ENCODE measurements around the gene VAV3.
A peak's percentile ranks its signal among the peaks of the same experiment; 100 is the strongest.
"Not testable (repeated sequence)": the region's sequence is repeated elsewhere in the genome, so short reads cannot be mapped to it uniquely, and the experiment has no call there.

The VAV3 gene

GRCh38 chr1:107766533-107766932, 198.4 kb downstream of the VAV3 start:
- no peak for TF ChIP-seq Cebpa-rat (IDR thresholded peaks at IDR 0.05)
- Histone ChIP-seq H3K27ac (no peak overlapping the region), H3K4me3 (no peak overlapping the region), H4K20me1 (no peaks in the 10 kb centered on the region), H3K9ac (no peak overlapping the region), H3K4me2 (no peak overlapping the region), H3K27me3 (no peaks in the 10 kb centered on the region), H3K9me3 (replicated peaks in 1 of 11) (no peaks in the 10 kb centered on the region), H3K36me3 (peaks cover 42 to 98% (median 92%) of the 10 kb centered on the region in 11 experiments), H3K4me1 (no peaks in the 10 kb centered on the region)

GRCh38 chr1:107762751-107763390, 202.1 kb downstream of the VAV3 start:
- H3K27ac ChIP-seq: no peak overlapping the region
- H4K20me1 ChIP-seq: no peaks in the 10 kb centered on the region
- H3K36me3 ChIP-seq: peaks cover 24 to 95% (median 89%) of the 10 kb centered on the region in 11 experiments
- no peak overlapping the region for H3K9ac ChIP-seq
- H3K4me1 ChIP-seq: no peaks in the 10 kb centered on the region
- no peaks in the 10 kb centered on the region for H3K9me3 ChIP-seq (replicated peaks in 1 of 11)
- H3K4me2 ChIP-seq: no peak overlapping the region
- TF ChIP-seq Cebpa-rat (IDR thresholded peaks at IDR 0.05): no peak
- no peak overlapping the region for H3K4me3 ChIP-seq
- H3K27me3 ChIP-seq: no peaks in the 10 kb centered on the region

GRCh38 chr1:107760065-107760464, 204.9 kb downstream of the VAV3 start:
- Histone ChIP-seq H3K27ac (no peak overlapping the region), H3K9ac (no peak overlapping the region), H3K4me2 (no peak overlapping the region), H3K36me3 (peaks cover 25 to 94% (median 83%) of the 10 kb centered on the region in 11 experiments), H3K27me3 (no peaks in the 10 kb centered on the region), H3K4me3 (no peak overlapping the region), H3K4me1 (no peaks in the 10 kb centered on the region), H3K9me3 (replicated peaks in 1 of 11) (no peaks in the 10 kb centered on the region), H4K20me1 (no peaks in the 10 kb centered on the region)
- TF ChIP-seq Cebpa-rat (IDR thresholded peaks at IDR 0.05): no peak

GRCh38 chr1:107750364-107750959, 214.5 kb downstream of the VAV3 start:
- Histone ChIP-seq H3K4me1 (peaks cover 0 to 7% (median 0%) of the 10 kb centered on the region in 10 experiments; a peak in 1 of 20 replicates), H3K36me3 (peaks cover 5 to 83% (median 44%) of the 10 kb centered on the region in 11 experiments; a peak in 20 of 22 replicates), H3K27ac (no peak overlapping the region), H3K4me2 (no peak overlapping the region), H4K20me1 (no peaks in the 10 kb centered on the region), H3K27me3 (no peaks in the 10 kb centered on the region), H3K9me3 (replicated peaks in 1 of 11) (no peaks in the 10 kb centered on the region), H3K9ac (no peak overlapping the region), H3K4me3 (no peak overlapping the region)
- no peak for TF ChIP-seq Cebpa-rat (IDR thresholded peaks at IDR 0.05)

- TF ChIP-seq Cebpa-rat (IDR thresholded peaks at IDR 0.05): no peak
- no peaks in the 10 kb centered on the region for H4K20me1 ChIP-seq
- peaks cover 0 to 83% (median 33%) of the 10 kb centered on the region in 11 experiments; a peak in 15 of 22 replicates for H3K36me3 ChIP-seq
- H3K9ac ChIP-seq: no peak overlapping the region; a peak in 1 of 22 replicates
- no peaks in the 10 kb centered on the region for H3K27me3 ChIP-seq
- H3K9me3 ChIP-seq (replicated peaks in 1 of 11): no peaks in the 10 kb centered on the region
- H3K4me2 ChIP-seq: no peak overlapping the region
- H3K27ac ChIP-seq: no peak overlapping the region
- H3K4me3 ChIP-seq: no peak overlapping the region
- peaks cover 0 to 7% (median 0%) of the 10 kb centered on the region in 10 experiments; a peak in 1 of 20 replicates for H3K4me1 ChIP-seq
These were observed 216.4 kb downstream of the VAV3 start for GRCh38 chr1:107748531-107748930.

- H3K27ac ChIP-seq: peak overlapping the region in 6 of 11 experiments; percentile 15 to 77 (median 61); a peak in 8 of 22 replicates
- H3K9ac ChIP-seq: no peak overlapping the region
- peaks cover 48 to 59% (median 56%) of the 10 kb centered on the region in 10 experiments for H3K4me1 ChIP-seq
- H3K4me2 ChIP-seq: peak overlapping the region in 8 of 11 experiments; percentile 13 to 87 (median 78); a peak in 13 of 22 replicates
- H3K36me3 ChIP-seq: peaks cover under 1 to 65% (median 35%) of the 10 kb centered on the region in 11 experiments; a peak in 17 of 22 replicates
- no peaks in the 10 kb centered on the region for H4K20me1 ChIP-seq
- TF ChIP-seq Cebpa-rat (IDR thresholded peaks at IDR 0.05): no peak
- H3K9me3 ChIP-seq (replicated peaks in 1 of 11): peaks cover 0 to 14% (median 6%) of the 10 kb centered on the region in 11 experiments; a peak in 8 of 22 replicates
- H3K4me3 ChIP-seq: no peak overlapping the region
- no peaks in the 10 kb centered on the region for H3K27me3 ChIP-seq
These were observed 223.7 kb downstream of the VAV3 start for GRCh38 chr1:107741242-107741641.

GRCh38 chr1:107740579-107740978, 224.4 kb downstream of the VAV3 start:
- peaks cover 0 to 15% (median 8%) of the 10 kb centered on the region in 11 experiments; a peak in 8 of 22 replicates for H3K9me3 ChIP-seq (replicated peaks in 1 of 11)
- H3K4me1 ChIP-seq: peaks cover 48 to 59% (median 56%) of the 10 kb centered on the region in 10 experiments
- H3K27me3 ChIP-seq: no peaks in the 10 kb centered on the region
- peaks cover 0 to 62% (median 28%) of the 10 kb centered on the region in 11 experiments; a peak in 16 of 22 replicates for H3K36me3 ChIP-seq
- no peaks in the 10 kb centered on the region for H4K20me1 ChIP-seq
- peak overlapping the region; percentile 37 to 87 (median 76); a peak in 19 of 22 replicates for H3K4me2 ChIP-seq
- H3K9ac ChIP-seq: no peak overlapping the region
- H3K4me3 ChIP-seq: no peak overlapping the region
- no peak for TF ChIP-seq Cebpa-rat (IDR thresholded peaks at IDR 0.05)
- H3K27ac ChIP-seq: peak overlapping the region in 7 of 11 experiments; percentile 4 to 77 (median 58); a peak in 9 of 22 replicates

GRCh38 chr1:107739651-107740050, 225.3 kb downstream of the VAV3 start:
- Histone ChIP-seq H3K27ac (peak overlapping the region; percentile 26 to 77 (median 63); a peak in 21 of 22 replicates), H3K4me3 (peak overlapping the region in 5 of 10 experiments; percentile 2 to 29 (median 17); a peak in 5 of 20 replicates), H3K27me3 (no peaks in the 10 kb centered on the region), H3K9me3 (replicated peaks in 1 of 11) (peaks cover 0 to 23% (median 15%) of the 10 kb centered on the region in 11 experiments; a peak in 14 of 22 replicates), H3K4me1 (peaks cover 48 to 59% (median 56%) of the 10 kb centered on the region in 10 experiments), H3K4me2 (peak overlapping the region; percentile 62 to 87 (median 76)), H4K20me1 (no peaks in the 10 kb centered on the region), H3K9ac (peak overlapping the region in 9 of 11 experiments; percentile 4 to 48 (median 26); a peak in 9 of 22 replicates), H3K36me3 (peaks cover 0 to 56% (median 26%) of the 10 kb centered on the region in 11 experiments; a peak in 14 of 22 replicates)
- no peak for TF ChIP-seq Cebpa-rat (IDR thresholded peaks at IDR 0.05)

GRCh38 chr1:107739201-107739600, 225.8 kb downstream of the VAV3 start:
- peaks cover 0 to 53% (median 26%) of the 10 kb centered on the region in 11 experiments; a peak in 14 of 22 replicates for H3K36me3 ChIP-seq
- H3K27me3 ChIP-seq: no peaks in the 10 kb centered on the region
- peaks cover 48 to 59% (median 56%) of the 10 kb centered on the region in 10 experiments for H3K4me1 ChIP-seq
- H3K27ac ChIP-seq: peak overlapping the region; percentile 26 to 77 (median 63); a peak in 21 of 22 replicates
- H3K4me3 ChIP-seq: peak overlapping the region in 7 of 10 experiments; percentile 2 to 29 (median 11); a peak in 9 of 20 replicates
- H3K4me2 ChIP-seq: peak overlapping the region; percentile 62 to 87 (median 76)
- H3K9me3 ChIP-seq (replicated peaks in 1 of 11): peaks cover 2 to 28% (median 18%) of the 10 kb centered on the region in 11 experiments; a peak in 18 of 22 replicates
- no peak for TF ChIP-seq Cebpa-rat (IDR thresholded peaks at IDR 0.05)
- peak overlapping the region in 9 of 11 experiments; percentile 4 to 48 (median 26); a peak in 13 of 22 replicates for H3K9ac ChIP-seq
- no peaks in the 10 kb centered on the region for H4K20me1 ChIP-seq

- not testable (repeated sequence) for H3K4me3 ChIP-seq, H3K4me1 ChIP-seq, H3K27ac ChIP-seq, H3K27me3 ChIP-seq, H3K9ac ChIP-seq, H4K20me1 ChIP-seq, H3K4me2 ChIP-seq
- Histone ChIP-seq H3K9me3 (replicated peaks in 1 of 11) (peaks cover 4 to 31% (median 24%) of the 10 kb centered on the region in 11 experiments; a peak in 18 of 22 replicates), H3K36me3 (peaks cover 10 to 56% (median 34%) of the 10 kb centered on the region in 11 experiments; a peak in 21 of 22 replicates)
These were observed 231.6 kb downstream of the VAV3 start for GRCh38 chr1:107733401-107733800.

Data from BLaER1 treated with 17β-estradiol and CSF1 and Interleukin-3, amounts not matched to agents 10 nM and 100 nM (cell line).